Effector CD4-positive, alpha-beta T cell (primary cell): ENCODE measurements around the gene ZFHX3.

Source experiments
- DNase-seq: peaks from one replicate; pipeline ENCODE4 v3.0.0-alpha.2; 2020

The ZFHX3 gene

GRCh38 chr16:72785886-72786285, 262.0 kb downstream of the ZFHX3 start:
- no peak for DNase-seq

GRCh38 chr16:72785171-72785570, 262.8 kb downstream of the ZFHX3 start:
- no peak for DNase-seq

GRCh38 chr16:72783716-72784318, 264.1 kb downstream of the ZFHX3 start:
- DNase-seq: no peak

GRCh38 chr16:72769876-72770275, 278.1 kb downstream of the ZFHX3 start:
- no peak for DNase-seq

GRCh38 chr16:72768591-72768990, 279.3 kb downstream of the ZFHX3 start:
- no peak for DNase-seq

- DNase-seq: no peak
These were observed 281.4 kb downstream of the ZFHX3 start for GRCh38 chr16:72766506-72766905.

- no peak for DNase-seq
These were observed 283.8 kb downstream of the ZFHX3 start for GRCh38 chr16:72764015-72764654.

GRCh38 chr16:72760581-72760980, 287.3 kb downstream of the ZFHX3 start:
- DNase-seq: no peak

- DNase-seq: no peak
These were observed 294.0 kb downstream of the ZFHX3 start for GRCh38 chr16:72753881-72754280.

GRCh38 chr16:72752004-72752695, 295.8 kb downstream of the ZFHX3 start:
- no peak for DNase-seq

GRCh38 chr16:72751076-72751475, 296.9 kb downstream of the ZFHX3 start:
- DNase-seq: no peak

- DNase-seq: no peak
These were observed 298.8 kb downstream of the ZFHX3 start for GRCh38 chr16:72749091-72749490.

- no peak for DNase-seq
These were observed 303.7 kb downstream of the ZFHX3 start for GRCh38 chr16:72744076-72744793.

- DNase-seq: no peak
These were observed 304.7 kb downstream of the ZFHX3 start for GRCh38 chr16:72743011-72743761.

- no peak for DNase-seq
These were observed 307.6 kb downstream of the ZFHX3 start for GRCh38 chr16:72740347-72740746.

- DNase-seq: no peak
These were observed 308.4 kb downstream of the ZFHX3 start for GRCh38 chr16:72739577-72739976.

- no peak for DNase-seq
These were observed 311.9 kb downstream of the ZFHX3 start for GRCh38 chr16:72736074-72736473.
